Hematopoietic multipotent progenitor cell treated with erythropoietin and hydrocortisone succinate and interleukin-3 and kit ligand, for 4 days (in vitro differentiated cells): Measurements from ENCODE around the gene GFPT2.
A peak's percentile ranks its signal among the peaks of the same experiment; 100 is the strongest.

Experiments used
- DNase-seq: peaks from one replicate; pipeline ENCODE4 v3.0.0-alpha.2; 2015

The GFPT2 gene

DNA sequence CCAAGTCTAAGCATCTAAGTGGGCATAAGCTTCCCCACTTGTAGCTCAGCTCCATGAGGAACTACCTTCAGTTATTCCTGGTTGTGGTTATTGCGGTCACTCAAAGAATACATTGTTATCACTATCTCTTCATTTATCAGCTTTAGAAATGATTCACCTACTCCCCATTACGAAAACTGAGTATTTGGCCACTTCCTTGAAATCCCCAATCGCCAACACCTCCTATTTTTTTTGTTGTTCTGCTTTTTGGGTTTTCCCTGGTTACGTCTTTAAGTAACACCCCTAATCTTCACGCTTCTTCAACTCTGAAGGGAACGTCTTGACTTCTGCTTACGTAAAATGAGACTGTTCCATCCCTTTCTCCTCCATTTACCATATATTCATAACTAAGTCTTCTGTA is 81.9 kb downstream of the GFPT2 start:
- DNase-seq, result peak; percentile 10

DNA sequence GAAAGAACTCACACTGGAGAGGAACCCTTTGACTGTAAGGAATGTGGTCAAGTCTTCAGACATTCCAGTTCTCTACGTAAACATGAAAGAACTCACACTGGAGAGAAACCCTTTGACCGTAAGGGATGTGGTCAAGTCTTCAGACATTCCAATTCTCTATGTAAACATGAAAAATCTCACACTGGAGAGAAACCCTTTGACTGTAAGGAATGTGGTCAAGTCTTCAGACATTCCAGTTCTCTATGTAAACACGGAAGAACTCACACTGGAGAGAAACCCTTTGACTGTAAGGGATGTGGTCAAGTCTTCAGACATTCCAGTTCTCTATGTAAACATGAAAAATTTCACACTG is 93.9 kb downstream of the GFPT2 start:
- no peak for DNase-seq

DNA sequence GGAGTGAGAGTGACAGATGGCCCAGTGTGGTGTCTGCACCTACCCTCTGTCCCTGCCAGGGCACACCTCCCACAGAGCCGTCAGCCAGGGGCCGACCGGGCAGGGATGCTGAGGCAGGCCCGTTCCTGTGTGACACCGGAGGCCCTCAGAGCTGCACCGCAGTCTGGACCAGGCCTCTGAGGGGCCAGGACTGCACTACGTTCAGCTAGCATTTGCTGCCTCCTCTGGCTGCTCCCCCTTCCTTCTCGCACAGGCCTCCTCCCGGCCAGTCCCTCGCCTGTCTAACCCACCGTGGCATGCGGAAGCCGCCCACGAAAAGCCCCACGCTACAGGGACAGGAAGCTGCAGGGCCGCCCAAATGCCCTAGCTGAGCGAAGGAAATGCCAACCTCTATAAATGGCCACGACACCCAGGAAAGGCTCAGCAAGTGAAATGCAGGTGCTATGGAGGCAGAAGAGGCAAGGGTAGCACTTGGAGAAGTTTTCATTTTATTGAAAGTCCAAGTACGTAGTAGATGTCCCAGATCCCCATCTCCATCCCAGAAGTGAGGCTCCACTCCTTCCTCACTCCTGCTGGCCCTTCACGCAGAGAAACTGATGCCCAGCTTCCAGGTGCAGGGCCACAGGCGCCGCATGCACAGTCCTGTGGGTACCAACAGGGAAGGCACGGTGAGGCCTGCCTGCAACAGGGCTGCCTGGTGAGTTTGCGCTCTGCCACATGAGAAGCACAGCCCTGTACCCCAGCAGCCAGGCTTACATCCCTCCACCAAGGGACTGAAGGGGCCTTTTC is 99.9 kb downstream of the GFPT2 start:
- peak; percentile 10 for DNase-seq

DNA sequence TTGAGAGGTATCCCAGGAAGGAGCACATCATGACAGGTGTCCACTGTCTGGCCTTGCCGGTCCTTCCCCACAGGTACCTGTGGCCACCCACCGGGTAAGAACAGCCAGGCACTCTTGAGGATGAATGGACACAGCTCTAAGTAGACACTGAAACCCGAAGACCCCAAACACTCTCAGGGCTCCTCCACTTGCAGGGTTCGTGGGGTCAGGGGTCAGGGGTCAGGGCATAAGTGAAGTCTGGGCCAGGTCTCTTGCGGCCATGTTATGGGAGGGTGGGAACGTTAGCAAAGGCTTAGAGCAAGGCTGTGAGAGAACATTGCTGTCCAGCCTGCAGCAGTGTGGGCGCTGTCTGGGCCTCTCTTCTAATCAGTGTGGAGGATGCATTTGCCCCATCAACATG is 101.2 kb downstream of the GFPT2 start:
- no peak for DNase-seq

DNA sequence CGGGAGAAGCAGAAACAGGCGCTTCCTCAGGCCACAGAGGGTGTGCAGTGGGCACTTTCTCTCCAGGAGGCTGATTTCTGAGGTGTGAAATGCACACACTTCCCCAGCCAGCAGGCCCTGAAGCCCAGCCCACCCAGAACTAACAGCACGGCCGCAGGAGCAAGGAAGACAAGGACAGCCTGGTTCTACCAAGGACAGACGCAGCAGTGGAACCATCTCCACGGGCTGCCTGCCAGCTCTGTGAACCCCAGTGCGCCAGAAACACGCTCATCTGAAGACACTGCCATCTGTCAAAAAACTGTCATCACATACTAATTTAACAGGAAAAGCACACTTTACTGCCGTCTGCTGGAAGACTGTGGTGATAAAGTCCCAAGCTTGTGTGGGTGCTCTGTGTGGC is 102.0 kb downstream of the GFPT2 start:
- DNase-seq, result no peak
